NCI-H1417 (cell line): ENCODE measurements around the gene DNAJB6.

Source experiments
- DNase-seq, 3 experiments: peaks; one replicate each; lab custom pipeline; 2025; lab: John Stamatoyannopoulos, UW

The DNAJB6 gene

DNA sequence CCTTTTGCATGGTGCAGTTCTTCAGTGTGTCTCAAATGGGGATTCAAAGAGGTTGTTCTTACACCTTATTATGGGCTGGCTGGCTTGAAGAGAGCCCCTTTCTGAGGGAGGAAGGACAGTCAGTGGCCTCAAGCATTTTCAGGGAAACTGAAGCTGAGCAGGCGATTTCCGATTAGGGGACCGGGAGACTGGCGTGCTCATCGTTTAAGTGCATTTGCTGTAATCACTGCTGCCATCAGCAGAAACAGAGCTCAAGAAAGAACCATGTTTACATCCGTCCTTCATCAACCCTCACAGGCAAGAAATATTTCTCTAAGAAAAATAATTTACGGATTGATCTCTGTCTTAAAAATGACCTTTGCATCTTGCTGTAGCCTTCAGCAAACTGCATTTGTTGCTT, 32.2 kb downstream of the DNAJB6 start:
- no peak for DNase-seq

DNA sequence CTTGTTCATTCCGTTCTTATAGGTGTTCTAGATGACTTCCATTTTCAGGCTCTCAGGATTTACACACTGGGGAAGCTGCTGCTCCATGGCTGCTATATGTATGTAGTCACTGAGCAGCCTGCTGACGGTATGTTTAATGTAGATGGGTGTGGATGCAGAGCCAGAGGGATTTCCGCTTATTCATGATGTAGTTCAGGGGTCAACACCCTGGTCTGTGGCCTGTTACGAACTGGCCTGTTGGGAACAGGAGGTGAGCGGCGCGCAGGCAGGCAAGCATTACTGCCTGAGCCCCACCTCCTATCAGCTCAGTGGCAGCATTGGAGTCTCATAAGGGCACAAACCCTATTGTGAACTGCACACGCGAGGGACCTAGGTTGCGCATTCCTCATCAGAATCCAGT, 33.9 kb downstream of the DNAJB6 start:
- no peak for DNase-seq

DNA sequence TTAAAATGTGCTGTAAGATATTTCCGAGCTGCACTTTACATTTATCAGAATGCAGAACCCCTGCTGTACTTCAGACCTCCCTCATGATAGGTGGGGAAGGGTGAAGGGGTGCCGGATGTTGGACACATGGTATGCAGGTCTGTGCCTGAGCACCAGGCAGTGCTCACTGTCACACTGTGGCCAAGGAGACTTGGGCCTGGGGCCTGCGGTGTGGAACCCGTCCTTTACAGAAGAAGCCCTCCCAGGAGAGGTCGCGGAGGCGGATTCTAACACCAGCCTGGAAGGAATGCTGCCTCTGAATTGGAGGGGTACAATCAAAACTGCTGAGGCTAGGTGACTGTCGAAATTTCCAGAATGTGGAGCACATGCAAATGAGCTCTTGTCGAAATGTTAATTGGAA, 34.5 kb downstream of the DNAJB6 start:
- no peak for DNase-seq

DNA sequence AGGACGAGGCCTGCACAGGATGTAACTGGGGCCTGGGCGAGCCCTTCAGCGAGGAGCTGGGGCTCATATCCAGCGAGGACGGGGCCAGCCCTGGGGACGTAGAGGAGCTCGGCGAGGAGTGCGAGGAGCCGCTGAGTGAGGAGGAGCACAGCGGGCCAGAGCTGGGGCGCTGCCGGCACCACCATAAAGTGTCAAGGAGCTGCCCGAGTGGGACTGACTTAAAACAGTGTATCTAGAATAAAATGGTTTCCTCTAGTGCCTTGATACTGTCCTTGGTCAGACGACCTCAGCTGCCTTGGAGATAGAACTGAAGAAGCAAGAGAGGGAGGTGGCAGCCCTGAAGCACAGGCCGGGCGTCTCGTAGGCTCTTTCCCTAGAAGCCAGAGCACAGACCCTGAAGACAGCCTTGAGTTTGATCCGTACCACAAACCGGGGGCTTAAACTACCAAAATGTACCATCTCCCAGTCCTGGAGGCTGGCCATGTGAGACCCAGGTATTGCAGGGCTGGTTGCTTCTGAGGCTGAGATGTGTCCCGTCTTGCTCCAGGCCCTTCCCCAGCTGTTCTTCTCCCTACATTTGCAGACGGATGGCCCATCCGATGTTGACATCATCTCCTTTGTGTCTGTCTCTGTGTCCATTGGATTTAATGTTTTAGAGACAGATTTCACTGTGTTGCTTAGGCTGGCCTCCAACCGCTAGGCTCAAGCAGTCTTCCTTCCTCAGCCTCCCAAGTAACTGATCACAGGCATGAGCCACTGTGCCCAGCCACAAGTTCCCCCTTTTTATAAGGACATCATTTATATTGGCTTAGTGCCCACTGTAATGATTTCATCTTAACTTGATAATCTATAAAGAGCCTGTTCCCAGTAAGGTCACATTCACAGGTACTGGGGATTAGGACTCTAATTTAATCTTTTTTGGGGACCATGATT, 35.8 kb downstream of the DNAJB6 start:
- DNase-seq, result no peak

DNA sequence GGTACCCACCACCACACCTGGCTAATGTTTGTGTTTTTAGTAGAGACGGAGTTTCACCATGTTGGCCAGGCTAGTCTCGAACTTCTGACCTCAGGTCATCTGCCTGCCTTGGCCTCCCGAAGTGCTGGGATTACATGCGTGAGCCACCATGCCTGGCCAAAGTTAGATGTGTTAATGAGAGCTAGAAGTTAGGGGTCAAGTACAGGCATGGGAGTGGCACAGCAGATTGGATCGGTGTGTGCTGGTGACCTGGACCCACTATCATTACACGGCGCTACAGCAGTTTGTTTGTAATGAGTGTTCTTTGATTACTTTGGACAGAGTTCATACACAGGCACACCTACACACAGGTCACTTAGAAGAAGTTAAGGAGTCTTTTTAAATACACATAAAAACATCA, 36.7 kb downstream of the DNAJB6 start:
- DNase-seq, result no peak

DNA sequence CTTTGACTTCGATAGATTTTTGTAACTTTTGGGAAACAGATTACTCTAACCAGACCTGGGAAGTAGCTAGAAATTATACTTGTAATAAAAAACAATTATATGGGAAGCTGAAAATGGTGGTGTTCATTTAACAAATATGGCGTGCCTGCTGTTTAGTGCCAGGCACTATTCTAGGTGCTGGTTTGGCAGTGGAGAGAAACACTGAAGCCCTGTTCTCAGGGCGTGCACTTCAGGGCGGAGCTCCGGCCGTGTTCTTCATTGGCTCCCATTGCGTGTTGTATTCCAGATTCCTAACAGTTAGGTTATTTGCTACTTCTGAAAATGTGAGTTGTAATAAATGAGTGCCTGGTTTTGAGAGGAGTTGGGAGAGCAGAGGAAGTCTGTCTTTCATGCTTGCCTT, 38.6 kb downstream of the DNAJB6 start:
- DNase-seq, result no peak

DNA sequence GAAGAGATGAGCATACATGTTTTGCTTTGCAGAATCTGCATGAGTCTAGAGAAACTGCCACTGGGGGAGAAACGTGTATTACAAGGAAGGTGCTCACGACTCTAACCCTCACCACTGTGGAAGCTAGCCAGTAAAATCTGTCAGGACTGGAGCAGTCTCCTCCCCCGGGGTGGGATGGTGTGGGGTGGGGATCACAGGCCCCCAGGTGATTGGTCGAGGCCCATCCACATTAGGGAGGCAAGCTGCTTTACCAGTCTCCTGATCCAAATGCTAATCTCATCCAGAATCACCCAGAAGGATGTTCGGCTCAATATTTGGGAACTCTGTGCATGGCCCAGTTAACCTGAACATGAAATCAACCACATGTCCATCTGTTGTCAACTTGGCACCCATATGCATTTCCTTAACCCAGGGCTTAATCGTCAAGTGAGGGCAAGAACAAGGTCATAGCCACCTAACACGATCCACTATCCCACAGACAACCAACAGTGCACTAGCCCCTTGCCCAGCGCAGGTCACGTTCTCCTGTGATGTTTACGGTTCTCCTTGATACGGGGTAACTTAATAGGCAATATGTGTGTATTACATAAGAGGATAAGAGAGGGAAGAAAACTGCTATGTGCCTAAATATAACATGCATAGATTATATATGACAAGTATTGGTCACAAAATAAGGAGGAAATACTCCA, 40.8 kb downstream of the DNAJB6 start:
- DNase-seq, result no peak

DNA sequence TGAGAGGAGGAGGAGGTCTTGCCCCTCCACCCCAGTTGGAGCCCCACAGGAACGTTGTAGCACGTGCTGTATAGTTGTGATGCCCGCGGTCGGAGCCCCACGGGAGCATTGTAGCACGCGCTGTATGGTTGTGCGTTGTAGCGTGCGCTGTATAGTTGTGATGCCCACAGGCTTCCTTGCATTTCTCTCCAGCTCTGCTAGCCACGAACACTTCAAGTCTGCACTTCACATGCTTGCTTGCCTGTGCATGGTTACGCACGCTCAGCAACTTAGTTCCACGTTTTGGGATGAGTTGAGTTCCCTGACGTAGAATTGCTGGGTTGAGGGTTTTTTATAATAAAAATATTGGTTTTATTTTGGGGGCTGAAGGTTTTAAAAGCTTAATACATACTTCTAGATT, 41.6 kb downstream of the DNAJB6 start:
- DNase-seq, result no peak

DNA sequence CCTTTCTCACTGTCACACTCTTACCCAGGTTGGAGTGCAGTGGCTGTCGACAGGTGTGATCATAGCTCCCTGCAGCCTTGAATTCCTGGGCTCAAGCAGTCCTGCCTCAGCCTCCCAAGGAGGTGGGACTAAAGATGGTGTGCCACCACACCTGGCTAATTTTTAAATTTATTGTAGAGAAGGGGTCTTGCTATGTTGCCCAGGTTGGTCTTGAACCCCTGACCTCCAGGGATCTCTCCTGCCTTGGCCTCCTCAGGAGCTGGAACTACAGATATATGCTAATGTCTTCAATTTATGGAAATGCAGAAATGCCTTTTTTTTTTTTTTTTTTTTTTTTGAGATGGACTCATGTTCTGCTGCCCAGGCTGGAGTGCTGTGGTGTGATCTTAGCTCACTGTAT, 42.7 kb downstream of the DNAJB6 start:
- DNase-seq, result no peak

DNA sequence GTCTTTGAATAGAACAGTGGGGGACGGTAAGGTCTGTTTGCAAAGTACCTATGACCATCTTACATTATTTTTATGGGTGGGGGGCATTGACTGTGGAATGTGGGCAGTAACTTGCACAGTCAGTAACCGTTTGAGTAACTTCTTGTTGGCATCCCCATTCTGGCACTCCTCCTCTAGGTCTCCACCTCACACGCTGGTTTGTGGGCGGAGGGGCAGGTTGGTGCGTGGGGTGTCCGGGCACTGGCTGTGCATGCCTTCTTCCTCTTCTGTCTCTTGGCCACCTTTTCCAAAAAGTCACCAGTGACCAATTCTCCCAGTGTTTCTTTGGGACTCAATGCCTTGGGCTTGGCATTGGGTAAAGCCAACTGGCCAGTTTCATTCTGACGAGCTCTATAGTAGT, 43.6 kb downstream of the DNAJB6 start:
- DNase-seq, result no peak

DNA sequence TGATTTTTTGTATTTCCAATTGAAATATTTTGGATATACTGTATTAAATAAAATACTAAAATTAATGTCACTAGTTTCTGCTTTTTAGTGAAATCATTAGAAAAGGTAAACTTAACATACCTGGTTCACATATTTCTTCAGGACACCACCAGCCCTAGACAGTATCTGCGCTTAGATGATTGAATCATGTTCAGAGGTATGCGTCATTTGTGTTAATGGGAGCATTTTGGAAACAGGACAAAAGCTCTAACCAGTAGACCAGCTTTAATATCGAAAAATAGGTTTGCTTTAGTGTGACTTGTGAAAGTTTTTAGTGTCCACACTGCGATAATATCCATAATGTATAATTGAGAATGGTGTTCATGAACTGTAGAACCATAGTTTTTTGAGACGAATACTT, 47.1 kb downstream of the DNAJB6 start:
- DNase-seq, result no peak

DNA sequence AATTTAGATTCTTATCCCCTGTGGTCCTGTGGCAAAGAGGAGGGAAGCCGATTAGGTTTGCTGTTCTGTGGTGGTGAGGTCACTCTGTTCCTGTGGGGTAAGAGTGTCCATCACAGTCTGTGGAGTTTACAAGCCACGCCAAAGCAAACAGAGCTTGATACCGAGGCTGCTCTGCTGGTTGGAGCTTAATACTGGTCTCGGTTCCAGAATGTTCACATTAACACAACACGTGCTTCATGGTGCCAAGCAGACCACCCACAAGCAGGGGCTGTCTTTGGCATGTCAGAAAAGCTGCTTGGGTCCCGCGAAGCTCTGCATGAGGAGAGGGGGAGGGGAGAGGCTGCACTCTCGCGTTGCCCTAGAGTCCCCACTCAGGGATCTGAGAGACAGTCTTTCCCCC, 47.5 kb downstream of the DNAJB6 start:
- no peak for DNase-seq

DNA sequence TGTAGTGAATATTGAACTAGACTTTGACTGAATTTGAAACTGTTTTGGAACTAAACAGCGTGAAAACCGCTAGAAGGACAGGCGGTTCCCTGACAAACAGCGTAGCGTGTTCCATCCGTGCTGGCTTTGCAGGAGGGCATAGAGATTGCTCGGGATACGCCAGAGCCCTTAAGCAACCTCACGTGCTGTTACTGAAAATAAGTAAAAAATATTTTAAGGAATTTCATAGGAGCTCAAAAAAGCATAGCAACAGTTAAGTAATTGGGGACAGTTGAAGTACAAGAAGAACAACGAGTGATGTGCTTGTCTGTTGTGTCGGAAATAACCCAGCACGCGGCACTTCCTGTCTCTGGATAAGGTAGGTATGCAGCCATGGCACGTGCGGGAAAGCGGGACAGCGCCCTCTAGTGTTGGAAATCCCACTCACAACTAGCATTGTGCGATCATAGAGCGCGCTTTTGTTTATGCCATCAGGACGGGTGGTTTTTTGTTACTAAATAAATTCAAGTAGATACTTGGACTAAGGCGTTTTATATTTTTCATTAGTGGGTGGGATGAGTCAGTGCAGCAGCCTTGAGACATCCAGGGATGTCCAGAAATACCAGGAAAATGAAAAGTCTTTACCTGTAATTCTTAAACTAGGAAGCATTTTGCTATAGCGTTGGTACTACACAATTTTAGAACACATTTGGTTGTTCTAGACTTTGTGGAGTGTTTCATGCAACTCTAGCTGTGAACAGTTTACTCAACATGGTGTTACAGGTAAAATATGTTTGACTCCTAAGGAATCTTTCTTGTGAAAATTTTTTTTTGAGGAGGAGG, 50.4 kb downstream of the DNAJB6 start:
- DNase-seq, result peak; percentile 43 to 82 (median 78)

DNA sequence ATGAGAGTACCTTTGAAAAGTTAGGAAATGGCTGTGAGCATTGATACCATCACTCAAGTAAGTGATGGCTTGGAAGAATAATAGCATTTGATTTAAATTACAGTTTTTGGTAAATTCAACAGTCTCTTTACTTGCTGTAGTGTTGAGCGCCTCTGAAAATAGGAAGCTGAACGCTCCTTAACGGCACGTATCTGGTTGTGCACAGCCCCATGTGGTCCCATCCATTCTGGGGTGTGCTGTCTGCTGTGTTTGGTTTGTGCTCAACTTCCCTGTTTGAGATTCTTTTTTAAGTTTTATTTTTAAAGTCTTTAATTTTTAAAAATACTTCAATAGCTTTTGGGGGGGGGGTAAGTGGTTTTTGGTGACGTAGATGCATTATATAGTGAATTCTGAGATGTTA, 51.5 kb downstream of the DNAJB6 start:
- no peak for DNase-seq

DNA sequence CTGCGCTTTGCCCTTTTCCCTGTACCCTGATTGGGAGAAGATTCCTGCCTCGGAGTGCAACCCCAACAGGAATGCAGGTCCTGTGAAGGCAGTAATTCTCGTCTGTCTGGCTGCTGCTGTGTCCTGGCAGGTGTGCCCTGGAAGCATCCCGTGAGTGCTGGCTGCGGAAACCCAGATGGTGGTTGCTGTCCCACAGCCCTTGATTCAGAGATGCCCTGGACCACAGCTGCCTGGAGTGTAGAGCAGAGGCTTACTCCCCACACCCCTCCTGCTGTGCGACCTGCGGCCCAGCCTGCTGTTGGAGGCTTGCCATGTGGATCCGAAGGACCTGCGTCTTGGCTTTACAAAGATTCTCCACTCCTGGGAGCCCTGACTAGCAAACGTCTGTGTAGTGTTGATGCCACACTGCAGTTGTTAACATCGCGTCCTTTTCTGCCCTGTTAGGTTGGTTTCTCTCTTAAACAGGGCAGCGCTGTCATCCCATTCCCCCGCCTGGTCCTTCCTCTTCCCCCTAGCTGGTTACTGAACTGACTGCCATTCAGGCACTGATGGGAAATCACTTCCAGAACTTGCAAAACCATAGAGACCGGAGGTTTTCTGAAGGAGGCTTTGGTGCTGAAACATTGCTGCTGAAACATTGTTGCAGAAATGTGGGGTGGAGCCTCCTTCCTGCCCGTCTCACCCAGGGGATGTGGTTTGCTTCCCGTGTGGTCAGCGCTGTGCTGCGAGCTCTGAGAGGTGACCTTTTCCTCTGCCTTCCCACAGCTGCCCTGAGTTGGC, 53.3 kb downstream of the DNAJB6 start:
- DNase-seq, result no peak

DNA sequence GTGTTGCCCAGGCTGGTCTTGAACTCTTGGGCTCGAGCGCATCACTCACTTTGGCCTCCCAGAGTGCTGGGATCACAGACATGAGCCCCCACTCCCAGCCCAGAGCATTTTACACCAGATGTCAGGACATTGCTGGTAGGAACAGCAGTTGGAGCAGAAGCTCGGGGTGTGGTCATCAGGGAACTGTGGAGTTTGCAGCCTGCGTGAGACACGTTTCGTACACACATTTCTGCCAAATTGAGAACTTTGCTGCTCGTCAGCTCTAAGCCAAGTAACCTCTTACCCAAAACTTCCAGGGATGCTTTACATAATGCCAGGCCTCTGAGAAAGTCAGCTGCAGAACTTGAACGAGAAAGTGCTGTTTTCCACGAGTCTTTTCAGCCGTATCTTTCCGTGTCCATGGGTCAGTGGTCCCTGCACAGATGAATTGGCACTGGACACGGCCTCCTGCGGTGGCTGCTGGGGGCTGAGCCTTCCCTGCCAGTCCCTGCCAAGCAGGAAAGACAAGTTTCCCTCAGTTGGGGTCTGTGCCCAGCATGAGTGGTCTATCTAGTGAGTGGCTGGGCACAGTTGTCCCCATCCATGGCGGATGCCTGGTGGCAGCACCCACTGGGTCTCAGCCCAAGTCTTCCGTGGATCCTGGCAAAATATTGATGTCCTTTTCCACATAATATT, 54.4 kb downstream of the DNAJB6 start:
- DNase-seq, result no peak

DNA sequence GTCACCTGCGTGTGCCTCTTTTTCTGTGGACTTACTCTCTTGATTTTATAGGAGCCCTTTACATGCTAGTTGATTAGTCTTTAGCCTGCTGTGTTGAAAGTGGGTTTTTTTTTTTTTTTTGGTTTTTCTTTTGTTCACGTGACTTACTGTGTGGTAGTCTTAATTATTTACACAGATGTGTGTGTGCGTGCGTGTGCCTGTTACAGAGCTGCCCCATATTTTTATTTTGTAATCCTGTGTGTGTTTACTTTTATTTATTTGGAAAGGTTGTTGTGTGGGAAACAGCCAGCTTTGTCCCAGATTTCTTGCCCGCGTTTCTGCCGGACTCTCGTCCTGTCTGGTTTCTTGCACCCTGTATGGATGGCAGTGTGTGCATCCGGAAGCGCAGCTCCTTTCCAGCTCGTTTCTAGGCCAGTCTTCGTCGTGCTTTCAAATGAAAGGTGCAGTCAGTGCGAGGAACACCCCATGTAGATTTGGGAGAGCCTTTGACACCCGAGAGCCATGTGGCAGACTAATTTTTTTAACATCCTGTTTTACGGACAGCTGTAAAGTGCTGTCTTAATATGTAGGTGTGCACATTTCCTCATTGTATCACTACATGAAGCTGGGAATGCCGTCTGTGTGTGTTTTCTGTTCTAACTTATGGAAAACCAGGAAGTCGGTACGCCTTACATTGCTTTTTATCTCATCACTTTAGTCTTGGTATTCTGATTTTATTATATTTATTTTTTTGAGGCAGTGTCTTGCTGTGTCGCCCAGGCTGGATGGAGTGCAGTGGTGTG, 55.6 kb downstream of the DNAJB6 start:
- DNase-seq, result no peak

DNA sequence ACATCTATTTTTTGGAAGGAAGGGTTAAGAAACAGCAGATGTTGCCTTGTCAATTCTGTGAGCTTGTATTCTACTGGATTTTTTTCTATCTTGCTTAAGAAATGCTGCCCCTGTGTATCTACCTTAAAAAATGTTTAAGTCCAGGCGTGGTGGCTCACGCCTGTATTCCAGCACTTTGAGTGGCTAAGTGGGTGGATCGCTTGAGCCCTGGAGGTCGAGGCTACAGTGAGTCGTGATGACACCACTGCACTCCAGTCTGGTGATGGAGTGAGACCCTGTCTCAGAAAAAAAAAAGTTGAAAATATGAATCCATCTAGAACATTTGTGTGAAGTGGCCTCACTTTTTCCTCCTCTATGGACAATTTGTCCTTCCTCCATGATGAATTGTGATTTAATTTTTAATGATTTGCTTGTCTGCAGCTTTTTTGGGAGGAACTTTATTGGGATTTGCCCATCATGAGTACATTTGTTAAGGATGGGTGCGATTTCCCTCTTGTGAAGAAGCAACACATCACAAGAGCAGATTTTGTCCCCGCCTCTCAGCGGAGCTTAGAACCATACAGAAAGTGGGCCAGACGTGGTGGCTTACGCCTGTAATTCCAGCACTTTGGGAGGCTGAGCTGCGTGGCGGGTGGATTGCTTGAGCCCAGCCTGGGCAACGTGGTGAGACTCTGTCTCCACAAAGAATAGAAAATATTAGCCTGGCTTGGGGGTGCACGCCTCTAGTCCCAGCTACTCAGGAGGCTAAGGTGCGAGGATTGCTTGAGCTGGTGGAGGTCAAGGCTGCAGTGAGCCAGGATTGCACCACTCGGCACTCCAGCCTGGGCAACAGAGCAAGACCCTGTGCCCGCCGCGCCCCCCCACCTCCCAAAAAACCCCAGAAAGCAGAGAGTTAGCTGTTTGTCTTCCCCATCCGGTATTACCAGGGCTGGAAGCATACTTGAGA, 57.7 kb downstream of the DNAJB6 start:
- no peak for DNase-seq

DNA sequence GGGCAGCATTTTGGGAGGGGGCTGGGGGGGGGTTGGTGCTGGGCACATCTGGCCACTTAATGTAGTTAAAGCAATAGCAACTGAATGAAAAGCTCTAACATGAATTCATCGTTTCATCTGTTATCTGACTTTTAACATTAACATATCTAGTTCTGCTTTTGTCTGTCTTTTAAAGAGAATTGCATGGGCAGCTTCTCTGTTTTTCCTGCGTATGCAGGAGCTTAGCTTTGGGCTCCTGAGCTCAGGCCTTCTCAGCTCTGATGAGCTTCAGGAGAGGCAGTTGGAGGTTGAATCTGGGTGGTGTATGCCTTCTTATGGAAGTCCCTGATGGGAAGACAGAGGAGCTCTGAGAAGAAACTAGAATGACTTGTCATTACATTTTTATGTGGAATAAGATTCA, 58.4 kb downstream of the DNAJB6 start:
- no peak for DNase-seq
